HUDEP-2 (cell line): ENCODE results near the gene NFIC.
"Not testable (repeated sequence)": the region's sequence is repeated elsewhere in the genome, so short reads cannot be mapped to it uniquely, and the experiment has no call there.

ENCODE experiments used
- DNase-seq, 76 experiments: peaks; one replicate each; lab custom pipeline; 2025; ENCODE audit not compliant: unreplicated experiment in 76 of 76; lab: John Stamatoyannopoulos, UW

The NFIC gene

DNA sequence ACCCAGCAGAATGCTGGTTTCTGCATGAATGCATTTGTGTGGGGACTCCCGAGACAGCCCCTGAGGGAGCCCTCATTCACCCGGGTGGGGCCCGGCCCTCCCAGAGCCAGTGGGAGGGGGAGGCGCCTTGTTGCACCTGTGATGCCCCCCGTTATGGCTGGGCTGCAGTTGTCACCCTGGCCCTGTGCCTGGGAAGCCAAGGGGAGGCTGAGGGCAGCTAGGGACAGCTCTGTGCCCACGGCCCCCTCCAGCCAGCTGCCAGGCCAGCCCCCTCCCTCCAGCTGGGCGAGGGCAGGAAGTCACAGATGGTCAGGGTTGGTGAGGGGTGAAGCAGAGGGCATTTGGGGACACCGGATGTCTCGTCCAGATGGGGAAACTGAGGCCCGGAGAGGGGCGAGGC, 26.1 kb downstream of the NFIC start:
- no peak for DNase-seq

DNA sequence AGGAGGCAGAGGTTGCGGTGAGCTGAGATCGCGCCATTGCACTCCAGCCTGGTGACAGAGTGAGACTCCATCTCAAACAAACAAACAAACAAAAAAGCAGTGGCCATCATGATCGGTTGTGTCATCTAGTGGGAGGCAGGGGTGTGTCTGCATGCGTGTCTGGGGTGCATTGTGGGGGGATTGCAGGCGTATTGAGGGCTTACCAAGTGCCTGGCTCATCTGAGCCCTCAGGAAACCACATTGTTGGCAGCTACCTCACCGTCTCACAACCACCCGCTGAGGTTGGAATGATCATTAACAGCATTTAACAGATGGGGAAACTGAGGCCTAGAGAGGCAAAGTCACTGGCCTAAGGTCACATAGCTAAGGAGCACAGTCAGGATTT, 30.5 kb downstream of the NFIC start:
- DNase-seq, result peak in 1 of 76 experiments; percentile 14

DNA sequence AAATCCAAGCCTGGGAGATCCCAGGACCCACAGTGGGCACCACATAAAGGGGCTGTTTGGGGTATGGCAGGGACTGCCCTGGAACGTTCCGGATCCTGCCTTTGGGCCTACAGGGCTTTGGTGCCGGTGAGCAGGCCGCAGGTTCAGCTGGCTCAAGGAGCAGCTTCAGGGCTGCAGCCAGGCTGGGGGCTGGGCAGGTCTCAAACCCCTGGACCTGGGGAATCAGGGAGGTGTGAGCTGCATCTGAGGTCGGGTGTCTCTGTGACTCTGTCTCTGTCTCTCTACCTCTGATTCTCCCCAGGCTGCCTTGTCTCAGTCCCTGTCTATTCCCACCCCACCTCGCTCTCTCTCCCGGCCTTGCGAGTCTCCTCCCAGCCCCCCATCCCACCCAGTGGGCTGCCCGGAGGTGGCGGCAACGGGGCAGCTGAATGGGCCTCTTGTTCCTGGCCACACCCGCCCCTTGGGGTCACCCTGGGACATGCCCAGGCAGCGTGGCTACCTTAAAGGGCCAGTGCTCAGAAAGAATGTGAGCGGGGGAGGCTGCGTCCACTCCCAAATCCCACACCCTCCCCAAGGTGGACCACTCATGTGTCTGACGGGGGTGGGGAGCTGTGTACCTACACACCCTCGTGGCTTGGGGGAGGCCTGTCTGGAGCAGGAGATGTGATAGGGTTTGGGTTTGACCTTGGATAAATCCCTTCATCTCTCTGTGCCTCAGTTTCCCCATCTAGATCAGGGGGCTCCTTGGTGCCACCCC, 31.1 kb downstream of the NFIC start:
- DNase-seq, result peak in 25 of 76 experiments; percentile 14 to 58 (median 34)

DNA sequence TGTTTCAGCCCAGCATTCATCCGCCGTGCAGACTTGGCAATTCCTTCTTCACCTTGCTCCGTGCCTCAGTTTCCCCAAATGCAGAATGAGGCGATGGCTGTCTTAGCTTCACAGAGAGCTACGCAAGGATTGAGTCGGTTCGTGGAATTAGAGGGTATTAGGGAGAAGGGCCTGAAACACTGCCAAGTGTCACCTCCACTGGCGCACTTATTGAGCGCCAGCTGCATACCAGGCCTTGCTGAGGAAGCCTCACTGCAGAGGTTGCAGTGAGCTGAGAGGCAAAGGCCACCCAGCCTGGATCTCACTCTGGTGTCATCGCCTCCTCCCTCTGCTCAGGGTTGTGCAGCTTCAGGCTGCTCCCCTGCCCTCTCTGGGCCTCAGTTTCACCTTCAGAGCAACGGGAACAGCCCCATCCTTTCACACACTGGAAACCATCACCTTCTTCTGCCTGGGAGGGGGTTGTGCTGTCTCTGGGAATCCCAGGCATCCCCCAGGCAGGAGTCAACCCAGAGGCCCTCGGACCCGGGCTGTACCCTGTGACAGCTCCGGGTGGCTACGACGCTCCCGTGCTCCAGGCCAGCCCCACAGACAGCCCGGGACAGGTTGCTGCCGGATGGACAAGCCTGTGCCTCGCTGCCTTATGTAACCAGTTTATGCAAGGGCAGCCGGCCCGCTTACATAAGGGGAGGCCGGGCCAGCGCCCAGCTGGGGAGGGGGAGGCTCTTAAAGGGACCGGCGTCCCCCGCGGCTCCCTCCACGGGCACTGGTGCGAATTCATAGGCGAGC, 31.9 kb downstream of the NFIC start:
- peak in 1 of 76 experiments; percentile 16 for DNase-seq

DNA sequence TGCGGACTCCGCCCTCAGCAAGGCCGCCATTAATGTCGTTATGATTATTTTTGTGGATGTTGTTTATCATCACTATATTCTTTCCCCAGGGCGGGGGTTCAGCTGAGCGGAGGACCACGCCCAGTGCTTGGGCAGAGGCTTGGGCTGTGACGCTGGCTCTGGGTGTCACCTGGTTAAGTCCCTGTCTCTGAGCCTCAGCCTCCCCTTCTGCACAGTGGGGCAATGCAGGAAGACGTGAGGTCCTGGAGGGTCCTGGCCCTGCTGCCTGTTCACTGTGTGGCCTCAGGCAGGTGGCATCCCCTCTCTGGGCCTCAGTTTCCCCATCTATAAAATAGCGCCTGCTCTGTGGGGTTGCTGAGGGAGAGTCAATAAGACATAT, 32.5 kb downstream of the NFIC start:
- DNase-seq, result peak in 41 of 76 experiments; percentile 10 to 69 (median 31)

DNA sequence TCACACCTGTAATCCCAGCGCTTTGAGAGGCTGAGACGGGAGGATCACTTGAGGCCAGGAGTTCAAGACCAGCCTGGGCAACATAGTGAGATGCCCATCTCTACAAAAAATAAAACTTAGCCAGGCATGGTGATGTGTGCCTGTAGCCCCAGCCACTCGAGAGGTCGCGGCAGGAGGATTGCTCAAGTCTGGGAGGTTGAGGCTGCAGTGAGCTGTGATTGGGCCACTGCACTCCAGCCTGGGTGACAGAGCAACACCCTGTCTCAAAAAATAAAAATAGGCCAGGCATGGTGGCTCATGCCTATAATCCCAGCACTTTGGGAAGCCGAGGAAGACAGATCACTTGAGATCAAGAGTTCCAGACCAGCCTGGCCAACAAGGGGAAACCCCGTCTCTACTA, 32.9 kb downstream of the NFIC start:
- not testable (repeated sequence) for DNase-seq

DNA sequence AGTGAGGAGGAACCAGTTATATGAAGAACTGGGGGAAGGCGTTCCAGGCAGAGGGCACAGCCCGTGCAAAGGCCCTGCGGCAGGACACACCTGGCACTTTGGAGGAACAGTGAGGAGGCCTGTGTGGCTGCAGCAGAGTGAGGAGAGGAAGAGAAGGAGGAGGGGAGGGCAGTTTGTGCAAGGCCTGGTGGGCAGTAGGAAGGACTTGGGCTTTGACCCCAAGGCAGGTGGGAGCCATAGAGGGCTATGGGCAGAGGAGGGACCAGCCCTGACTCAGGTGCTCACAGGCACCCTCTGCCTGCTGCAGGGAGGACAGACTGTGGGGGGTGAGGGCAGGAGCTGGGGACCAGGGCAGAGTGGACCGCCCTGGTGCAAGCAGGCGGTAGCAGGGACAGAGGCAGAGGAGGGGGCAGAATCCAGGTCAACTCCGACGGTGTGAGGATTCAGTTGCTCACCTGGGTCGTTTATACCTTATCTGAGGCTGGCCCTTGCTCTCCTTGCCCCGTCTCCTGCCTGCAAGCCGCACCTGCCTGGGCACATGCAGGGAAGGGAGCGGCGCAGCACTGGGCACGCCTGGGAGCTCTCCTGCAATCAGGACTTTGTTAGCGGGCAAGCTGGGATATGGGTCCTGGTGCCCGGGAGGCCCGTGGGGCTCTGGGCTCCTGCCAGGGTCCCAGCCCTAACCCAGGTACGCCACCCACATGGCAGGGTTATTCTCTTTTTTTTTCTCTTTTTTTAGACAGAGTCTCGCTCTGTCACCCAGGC, 34.8 kb downstream of the NFIC start:
- DNase-seq, result no peak

DNA sequence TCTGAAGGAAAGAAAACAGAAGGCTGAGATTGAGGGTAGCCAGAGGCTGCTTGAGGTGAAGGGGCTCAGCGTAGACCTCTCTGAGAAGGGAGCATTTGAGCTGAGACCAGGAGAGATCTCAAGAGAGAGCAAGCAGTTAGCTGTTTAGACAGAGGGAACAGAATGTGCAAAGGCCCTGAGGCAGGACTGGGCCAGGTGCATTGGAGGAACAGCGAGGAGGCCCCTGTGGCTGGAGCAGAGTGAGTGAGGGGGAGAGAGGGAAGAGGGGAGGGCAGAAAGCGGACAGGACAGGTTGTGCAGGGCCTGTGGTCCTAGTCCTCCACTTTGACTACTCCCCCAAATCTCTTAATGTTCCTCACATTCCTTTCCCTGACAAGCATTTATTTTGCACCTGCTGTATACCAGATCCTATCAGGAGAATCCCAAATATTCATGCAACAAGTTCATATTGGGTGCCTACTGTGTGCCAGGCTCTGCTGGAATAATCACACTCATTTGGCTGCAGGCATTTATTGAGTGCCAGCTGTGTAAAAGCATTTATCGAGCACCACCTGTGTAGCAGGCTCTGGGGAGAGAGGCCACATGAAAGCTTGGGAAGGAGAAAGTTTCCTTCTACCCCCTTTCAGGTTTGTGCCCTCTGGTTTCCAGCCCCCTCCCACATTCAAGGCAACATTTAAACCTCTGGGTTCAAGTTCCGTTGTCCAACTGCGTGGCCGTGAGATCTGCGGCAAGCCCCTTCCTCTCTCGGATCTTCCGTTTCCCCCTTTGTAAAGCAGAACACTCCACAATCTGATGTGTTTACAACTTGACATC, 36.5 kb downstream of the NFIC start:
- DNase-seq, result no peak

DNA sequence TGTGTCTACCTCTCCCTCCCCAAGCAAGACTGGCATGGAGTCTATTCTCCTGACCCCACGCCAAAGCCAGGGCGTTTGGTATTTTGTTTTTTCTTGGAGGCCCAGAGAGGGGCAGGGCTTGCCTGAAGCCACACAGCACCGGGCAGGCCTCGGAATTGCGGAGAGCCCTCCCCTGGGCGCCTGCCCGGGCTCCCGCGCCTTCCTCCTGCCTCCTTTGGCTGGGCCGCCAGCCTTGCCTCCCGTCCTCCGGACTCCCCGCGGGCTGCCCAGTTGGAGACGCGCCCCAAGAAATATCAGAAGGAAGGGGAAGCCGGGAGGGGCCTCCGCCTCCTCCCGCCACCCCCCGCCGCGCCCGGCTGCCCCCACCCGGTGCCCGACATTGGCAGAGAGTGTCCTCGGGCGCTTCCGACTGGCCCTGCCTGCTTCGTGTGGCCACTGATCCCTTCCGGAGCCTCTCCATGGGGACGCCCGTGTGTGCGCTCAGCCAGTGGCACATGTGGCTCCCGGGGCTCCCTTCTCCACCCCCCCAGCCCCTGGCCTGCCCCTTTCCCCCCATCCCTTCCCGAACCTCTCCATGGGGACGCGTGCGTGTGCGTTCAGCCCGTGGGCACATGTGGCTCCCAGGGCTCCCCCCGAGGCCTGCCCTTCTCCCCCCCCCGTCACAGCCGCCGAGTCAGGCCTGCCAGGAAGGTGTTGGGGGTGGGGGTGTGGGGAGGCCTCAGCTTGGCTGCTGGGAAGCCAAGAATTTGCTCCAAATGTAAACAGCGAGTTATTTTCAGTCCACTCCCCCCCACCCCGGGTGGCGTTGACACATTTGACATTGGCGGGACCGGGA, 37.3 kb downstream of the NFIC start:
- DNase-seq, result no peak

DNA sequence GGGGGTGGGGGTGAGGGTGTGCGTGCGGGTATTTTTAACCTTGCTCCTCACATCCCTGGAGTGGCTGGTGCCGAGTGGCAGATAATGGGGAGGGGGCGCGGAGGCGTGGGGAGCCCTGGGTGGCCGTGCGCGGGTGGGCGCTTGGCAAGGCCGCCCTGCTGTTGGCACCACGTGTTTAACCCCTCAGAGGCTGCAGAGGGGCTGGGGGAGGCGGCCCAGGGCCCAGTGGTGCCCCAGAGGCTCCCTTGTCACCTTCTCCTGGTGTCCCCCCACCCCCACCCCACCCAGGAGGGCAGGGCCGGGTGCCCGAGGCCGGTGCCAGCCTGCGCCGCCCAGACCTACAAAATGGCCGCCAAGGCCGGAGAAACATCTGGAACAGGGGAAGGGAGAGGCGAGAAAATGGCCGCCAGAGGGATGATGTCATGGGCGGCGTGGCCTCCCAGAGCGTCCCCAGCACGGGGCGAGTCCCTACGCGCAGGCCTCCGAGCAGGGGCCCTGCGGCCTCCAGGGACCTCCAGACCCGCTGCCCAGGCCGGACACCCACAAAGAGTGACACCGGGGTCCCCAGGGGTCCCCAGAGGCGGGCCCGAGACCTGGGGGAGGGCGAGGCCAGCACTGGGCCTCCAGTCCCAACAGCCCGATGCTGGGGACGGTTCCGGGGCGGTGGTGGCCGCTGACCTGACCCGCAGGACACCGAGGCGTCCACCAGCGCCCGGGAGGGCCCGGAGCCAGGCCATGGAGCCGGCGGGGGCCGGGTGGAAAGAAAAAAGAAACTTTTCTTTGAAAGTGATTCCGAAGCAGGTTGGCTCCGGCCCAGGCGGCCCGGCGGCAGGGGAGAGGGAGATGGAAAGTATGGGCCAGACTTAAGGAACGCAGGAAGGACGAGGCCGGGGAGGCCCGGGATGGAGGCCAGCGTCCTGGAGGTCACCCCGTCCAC, 38.2 kb downstream of the NFIC start:
- no peak for DNase-seq

DNA sequence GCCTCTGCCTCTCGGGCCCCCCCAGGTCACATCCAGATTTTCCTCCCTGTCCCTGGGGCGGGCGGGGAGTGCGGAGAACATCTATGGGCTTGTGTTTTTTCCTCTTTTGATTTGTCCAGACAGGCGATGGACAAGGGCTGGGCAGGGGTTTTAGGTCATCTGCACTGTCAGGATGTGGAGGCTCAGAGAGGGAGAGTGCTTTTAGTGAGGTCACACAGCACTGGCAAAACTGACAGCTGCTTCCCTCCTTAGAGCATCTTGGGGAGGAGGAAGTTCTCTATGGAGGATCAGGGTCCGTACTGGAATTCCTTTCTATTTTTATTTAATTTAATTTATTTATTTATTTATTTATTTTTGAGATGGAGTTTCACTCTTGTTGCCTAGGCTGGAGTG, 38.9 kb downstream of the NFIC start:
- no peak for DNase-seq

DNA sequence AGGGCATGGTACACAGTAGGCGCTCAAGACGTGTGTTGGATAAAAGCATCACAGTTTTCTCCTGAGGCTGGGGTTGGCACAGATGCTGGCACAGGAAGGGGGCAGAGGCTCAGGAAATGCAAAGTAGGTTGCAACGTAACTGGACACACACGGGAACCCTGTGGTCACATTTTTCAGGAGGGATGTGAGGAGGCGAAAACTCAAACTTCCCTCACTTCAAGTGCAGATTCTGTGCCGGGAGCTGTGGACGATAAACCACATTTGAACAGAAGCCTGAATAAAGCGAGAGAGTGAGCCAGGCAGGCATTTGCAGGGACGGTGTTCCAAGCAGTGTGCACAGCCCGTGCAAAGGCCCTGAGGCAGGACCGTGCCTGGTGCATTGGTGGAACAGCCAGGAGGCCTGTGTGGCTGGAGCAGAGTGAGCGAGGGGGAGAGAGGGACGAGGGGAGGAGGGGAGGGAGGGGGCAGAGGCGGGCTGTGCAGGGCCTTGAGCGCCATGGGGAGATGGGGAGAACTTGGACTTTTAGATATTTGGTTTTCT, 40.3 kb downstream of the NFIC start:
- no peak for DNase-seq

DNA sequence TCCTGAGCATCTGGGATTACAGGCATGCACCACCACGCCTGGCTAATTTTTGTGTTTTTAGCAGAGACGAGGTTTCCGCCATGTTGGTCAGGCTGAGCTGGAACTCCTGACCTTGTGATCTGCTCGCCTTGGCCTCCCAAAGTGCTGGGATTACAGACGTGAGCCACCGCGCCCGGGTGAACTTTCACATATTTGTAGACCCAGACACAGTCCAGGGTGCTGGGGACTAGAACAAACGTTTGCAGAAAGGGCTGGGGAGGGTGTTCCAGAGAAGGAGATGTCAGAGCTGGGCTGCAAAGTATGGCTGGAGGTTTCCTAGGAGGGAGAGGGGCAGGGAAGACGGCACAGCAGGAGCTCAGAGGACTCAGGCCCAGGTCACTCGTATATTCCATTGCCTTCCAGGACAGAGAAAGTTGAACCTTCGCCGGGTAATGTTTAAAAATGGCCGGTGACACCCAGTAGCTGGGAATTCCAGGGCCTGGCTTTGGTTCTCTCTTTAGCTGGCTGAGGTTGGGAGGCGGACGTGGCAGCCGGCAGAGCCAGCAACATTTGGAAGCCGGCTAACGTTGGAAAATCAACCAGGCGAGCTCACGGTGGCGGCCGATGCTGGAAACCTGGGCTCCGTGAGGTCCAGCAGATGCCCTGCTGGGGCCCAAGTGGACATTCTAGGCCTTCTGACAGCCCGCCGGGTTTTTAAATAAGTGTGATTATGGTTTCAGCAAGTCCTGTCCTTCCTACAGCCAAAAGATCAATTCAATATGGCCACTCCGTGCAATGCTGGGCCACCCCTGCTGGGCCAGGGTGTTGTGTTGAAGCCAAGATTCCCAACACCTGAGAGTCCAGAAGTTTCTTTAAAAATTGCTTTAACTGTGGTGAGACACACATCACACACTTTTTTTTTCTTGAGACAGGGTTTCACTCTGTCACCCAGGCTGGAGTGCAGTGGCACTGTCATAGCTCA, 41.5 kb downstream of the NFIC start:
- no peak for DNase-seq

DNA sequence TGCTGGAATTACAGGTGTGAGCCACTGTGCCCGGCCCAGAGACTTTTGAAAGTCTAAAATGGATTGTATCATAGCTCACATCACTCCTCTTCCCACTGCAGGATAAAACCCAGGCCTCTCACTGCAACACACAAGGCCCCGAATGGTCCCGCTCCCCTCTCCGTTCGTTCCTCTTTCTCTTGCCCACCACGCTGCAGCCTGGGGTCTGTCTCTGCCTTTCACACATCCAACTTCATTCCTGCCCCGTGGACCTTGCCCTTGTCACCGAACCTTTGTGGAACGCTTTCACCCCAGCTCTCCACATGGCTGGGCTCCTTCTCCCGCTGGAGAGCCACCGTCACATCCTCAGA, 42.6 kb downstream of the NFIC start:
- DNase-seq, result no peak

DNA sequence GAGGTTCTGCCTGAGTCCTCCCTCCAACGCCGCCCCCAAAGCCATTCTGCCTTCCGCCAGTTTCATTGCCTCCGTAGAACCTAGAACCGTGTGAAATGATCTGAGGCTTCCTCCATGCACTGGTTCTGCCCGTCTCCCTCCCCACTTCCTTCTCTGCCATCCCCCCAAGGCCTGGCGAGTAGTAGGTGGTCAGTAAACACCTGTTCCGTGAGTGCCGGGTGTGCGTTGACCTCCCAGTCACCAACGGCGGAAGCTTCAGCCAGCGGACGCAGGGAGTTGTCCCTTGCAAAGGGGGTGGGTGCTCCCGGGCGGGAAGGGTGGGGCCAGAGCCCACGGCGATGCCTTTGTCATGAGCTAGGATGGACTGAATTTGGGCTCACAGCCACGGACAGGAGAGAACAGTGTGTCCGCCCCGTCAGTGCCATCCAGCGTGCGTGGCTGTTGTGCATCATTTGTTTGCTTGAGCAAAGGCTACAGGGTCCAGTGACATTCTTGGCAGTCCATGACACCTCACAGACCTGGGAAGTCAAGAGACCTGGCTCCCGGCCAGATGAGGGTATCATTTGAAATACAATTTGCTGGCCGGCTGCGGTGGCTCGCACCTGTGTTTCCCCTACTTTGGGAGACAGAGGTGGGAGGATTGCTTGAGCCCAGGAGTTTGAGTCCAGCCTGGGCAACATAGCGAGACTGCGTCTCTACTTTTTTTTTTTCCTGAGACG, 43.1 kb downstream of the NFIC start:
- no peak for DNase-seq

DNA sequence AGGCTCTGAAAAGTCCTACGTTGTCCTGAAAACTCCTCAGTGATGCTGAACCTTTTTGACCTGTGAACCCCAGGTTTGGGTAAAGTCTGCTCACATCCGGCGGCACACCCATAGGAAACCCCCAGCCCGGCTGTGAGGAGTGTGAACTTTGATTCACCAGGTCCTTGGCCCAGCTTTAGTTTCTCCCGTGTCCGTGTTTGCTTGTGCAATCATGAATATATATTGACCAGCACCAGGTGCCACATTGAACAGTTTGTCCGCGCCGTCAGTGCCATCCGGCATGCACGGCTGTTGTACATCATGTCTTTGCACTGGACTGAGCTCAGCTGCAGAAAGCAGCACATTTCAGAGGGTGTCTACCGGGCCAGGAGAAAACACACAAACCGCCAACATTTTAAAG, 45.3 kb downstream of the NFIC start:
- DNase-seq, result no peak

DNA sequence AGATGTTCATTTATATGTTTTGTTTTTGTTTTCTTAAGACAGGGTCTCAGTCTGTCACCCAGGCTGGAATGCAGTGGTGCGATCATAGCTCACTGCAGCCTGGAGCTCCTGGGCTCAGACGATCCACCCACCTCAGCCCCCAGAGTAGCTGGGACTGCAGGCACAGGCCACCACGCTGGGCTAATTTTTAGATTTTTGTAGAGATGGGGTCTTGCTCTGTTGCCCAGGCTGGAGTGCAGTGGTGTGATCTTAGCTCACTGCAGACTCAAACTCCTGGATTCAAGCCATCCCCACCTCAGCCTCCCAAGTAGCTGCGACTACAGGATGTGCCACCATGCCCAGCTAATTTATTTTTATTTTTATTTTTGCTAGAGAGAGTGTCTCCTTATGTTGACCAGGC, 45.7 kb downstream of the NFIC start:
- no peak for DNase-seq
